ENCODE measurements around the gene FAM222A.

The FAM222A gene

DNA sequence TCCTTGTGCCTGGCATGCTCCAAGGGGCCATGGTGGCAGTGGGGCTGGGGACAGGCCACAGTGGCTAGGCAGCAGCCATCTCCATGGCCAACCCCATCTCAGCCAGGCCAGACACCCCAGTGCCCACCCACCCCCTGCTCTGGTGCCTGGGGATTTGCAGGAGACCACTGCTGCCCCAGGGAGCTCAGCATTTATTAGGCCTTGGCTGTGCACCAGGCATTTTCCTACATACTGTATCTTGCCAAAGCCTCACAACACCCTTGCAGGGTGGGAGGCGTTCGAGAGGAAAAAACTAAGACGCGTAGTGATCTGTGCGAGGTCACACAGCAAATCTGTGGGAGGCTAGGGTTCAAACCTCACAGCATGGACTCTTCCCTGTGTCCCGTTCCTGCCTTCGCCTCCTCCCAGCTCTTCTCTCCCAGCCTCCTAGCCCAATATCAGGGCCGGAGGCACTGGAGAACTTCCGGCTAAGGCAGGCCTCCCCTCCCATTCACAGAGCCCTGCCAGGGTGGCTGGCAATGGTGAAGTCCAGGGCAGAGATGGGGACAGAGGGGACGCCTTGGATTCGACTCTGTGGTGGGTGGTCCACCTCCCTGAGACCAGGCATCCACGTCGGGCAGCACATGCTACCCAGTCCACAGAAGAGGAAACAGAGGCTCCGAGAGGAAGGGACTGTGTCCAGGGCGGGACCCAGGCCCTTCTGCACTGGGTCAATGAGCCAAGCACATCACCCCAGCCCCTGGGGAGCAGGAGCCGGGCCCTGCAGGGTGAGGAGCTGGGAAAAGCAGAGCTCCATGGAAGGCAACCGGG lies 57.4 kb downstream of the FAM222A start:
- no peak for DNase-seq

DNA sequence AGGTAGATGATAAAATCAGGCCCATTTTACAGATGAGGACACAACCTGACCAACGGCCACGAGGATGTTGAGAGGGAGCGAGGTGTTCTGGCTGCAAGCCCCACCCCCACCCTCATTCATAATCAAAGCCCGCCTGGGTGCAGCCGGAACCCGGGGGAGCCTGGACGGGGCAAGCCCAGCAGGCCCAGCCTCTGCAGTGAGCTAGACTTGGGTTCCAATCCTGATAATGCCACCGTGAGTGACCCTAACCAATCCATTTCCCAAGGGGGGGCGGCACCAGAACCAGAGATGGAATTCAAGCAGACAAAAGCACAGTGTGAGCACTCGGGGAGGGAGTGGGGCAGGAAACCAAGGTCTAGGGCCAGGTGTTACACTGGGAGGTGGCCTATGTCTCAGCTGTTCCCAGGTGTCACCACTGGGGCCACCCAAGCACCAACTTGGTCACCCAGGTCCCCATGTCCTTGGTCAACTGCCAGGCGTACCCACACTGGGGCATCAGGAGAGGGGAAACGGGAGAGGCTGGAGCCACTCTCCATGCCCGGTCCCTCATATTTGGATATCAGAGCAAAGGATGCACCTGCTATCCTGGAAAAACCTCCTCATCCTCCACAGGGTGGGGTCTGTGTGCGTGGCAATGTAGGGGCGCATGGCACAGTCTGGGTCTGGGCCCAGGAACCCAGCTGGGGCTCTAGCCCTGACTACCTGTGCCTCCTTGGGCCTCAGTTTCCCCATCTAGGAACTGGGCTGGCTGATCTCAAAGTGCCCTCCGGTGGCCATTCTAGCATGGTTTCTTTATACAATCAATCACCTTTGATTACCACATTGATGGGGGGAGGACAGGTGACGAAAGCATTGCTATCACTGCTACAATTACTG lies 58.4 kb downstream of the FAM222A start:
- DNase-seq: no peak

DNA sequence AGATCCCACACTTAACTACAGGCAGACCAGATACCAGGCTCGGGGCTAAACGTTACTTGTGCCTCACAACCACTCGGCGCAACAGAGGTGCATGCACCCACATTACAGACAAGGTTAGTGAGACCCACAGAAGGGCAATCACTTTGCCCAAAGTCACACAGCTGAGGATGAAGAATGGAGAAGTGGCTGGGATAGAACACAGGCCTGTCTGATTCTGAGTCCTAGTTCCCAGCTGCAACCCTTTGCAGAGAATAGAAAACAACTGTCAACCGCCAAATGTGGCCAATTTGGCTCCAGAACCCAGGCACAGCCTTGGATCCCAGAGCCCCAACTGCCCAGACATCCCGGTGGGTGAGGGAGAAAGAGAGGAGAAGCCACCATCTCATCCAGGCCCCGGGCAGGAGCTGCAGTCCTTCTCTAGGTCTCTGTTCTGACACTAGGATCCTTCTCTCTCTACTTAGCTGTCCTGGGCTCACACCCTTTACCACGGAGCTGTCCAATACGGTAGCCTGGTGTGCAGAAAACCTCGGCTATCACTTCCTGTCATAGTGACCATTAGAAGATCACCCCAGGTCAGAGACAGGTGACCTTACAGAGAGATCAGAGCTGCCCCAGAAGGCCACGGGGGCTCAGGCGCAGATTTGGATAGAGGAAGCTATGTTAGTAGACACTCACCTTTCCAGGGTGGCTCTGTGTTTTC lies 59.1 kb downstream of the FAM222A start:
- peak in 12 of 51 donors; percentile 13 to 56 (median 26) for DNase-seq

DNA sequence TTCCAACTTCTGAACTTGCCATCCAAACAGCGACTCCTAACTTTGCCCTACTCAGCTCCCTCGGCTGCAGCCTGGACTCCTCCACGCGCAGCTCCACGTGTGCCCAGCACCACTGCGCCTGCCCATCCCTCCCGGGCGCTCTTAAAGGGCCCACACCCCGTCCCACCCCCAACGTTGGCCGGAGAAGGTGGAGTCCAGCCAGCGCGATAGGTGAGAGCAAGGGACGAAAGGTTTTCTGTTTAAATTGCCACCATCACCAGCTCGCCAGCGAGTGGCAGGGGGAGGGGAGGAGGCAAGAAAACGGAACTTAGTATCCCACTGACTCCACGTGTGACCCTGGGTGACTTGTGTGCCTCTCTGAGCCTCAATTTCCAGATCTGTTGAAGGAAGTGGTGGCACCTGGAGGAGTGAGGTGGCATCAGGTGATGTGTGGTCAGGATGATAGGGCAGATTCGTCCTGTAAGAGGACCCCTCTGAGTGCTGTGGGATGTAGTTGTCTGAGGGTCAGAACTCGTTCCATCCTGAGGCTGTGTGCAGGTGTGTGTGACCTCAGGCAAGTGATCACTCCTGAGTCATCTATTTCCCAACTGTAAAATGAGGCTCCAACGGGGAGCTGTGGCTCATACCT lies 59.9 kb downstream of the FAM222A start:
- DNase-seq: peak in 32 of 51 donors; percentile 10 to 67 (median 38)

DNA sequence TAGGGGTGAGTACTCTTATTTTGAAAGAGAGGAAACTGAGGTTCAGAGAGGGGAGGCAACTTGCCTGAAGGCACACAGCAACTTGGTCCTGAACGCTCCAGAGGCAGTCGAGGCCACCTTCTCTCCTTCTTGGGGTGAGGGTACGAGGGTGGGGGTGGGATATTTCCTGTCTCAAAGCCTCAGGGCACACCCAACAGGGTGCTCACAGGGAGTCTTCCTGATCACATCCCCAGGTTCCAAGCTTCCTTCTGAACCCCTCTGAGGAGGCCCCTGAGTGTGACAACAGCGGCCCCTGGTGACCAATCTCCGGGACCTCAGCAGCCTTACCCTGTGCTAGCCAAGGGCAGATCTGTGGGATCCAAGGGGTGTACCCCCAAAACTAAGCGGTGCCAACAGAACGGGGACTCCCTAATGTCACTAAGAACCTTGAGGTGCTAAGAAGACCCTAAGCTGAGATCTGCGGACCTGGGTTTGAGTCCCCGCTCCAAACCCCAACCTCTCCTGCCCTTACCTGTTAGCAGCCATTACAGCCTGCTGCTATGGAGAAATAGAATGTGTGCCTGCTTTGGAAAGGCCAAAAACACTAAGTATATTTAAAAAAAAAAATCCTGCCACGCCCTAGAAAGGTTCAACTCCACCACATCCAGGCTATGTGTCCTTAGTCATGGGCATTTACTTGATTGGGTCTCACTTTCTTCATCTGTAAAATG lies 61.7 kb downstream of the FAM222A start:
- DNase-seq: peak in 50 of 51 donors; percentile 10 to 83 (median 53)

DNA sequence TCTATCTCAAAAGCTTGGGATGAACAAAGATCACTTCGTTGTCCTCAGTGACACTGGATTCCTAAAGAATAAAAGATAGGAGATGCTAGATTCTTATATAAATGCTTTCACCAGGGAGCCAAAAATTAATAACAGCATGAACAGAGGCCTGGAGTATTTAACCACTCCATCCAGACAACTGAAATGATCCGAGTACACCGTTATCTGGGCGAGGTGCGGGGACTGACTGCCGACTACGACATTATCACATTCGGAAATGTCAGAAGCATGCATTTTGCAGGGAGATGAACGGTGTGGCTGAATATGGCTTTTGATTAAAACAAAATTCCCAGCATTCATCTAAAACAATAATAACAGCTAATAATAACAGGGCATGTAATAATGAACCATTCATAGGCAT lies 63.0 kb downstream of the FAM222A start:
- DNase-seq: no peak

DNA sequence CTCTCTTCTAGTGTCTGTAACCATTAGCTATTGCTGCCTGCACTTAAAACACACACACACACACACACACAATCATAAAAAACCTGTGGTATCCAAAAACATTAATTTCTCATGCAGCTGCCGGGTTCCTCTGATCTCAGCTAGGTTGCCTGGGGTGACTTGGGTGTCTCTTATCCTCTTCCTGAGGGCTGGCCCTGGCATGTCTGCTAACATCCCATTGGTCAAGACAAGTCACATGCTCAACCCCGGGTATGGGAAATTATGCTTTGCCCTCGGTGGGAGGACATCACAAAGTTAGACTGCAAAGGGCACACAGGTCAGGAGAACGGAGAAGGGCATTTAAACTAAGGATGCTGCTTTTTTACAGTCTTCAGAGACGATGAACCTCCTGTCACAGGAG lies 63.9 kb downstream of the FAM222A start:
- DNase-seq: no peak

DNA sequence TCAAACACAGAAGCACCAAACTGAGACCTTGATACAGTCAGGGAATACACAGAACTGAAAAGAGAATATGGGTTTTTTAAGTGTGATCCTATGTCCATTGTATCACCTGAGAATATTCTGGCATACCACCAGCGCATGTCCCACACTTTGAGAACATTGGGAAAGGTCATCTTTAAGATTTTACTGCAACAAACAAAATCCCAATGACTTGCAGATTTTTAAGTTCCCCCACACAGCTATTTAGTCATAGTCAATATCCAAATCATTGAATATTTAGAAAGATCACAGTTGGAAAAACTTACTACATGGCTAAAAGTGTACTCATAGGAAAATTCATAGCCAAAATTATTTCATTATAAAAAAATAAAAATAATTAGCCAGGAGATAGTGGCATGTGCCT lies 65.1 kb downstream of the FAM222A start:
- no peak for DNase-seq

DNA sequence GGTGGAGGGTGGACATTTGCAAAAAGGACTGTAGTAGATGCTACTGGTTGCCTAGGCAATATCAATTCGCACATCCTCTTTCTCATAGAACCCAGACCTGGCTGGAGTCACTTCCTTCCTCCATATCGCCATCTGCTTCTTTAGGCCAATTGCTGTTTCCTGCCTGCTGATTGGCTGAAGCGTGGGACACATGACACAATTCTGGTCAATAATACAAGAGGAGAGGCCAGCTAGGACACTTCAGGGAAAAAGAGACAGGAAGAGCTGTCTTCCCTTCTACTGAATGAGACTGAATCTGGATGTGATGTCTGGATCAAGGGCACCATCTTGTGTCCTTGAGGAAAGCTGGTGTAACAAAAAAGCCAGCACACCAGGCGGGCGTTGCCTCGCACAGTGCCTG lies 65.8 kb downstream of the FAM222A start:
- DNase-seq: no peak

DNA sequence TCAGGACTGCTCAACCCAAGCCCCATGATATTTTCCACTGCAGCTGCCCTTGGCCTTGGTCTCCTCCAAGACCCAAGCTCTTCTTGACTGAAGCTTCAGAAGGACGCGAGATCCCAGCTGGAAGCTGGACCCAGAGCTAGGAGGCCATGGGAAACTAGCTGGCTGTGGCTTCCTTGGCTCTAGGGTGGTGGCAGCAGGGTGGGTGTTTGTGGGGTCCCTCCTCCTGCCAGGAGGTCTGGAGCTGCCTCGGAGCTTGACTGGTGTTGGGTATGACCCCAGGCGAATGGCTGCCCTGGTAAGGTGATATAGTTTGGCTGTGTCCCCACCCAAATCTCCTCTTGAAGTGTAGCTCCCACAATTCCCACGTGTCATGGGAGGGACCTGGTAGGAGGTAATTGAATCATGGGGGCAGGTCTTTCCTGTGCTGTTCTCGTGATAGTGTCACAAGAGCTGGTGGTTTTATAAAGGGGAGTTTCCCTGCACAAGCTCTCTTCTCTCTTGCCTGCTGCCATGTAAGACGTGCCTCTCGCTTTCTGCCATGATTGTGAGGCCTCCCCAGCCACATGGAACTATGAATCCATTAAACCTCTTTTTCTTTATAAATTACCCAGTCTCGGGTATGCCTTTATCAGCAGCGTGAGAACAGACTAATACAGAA lies 68.2 kb downstream of the FAM222A start:
- no peak for DNase-seq

DNA sequence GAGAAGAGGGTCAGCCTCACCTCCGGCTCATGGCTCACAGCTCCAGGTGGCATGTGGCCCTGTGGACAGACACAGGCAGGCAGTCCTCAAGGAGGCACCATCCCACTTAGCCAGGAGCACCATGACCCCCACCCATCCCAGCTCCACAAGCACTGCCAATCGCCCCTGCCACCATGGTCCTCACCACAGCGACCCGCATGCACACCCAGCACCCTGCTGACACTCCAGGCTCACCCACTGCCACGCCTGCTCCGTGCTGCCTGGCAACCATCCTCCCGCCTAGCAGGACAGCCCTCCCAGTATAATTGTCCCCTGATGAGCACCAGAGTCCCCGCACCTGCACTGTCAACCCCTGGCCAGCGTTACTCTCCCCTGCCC lies 68.7 kb downstream of the FAM222A start:
- DNase-seq: no peak

DNA sequence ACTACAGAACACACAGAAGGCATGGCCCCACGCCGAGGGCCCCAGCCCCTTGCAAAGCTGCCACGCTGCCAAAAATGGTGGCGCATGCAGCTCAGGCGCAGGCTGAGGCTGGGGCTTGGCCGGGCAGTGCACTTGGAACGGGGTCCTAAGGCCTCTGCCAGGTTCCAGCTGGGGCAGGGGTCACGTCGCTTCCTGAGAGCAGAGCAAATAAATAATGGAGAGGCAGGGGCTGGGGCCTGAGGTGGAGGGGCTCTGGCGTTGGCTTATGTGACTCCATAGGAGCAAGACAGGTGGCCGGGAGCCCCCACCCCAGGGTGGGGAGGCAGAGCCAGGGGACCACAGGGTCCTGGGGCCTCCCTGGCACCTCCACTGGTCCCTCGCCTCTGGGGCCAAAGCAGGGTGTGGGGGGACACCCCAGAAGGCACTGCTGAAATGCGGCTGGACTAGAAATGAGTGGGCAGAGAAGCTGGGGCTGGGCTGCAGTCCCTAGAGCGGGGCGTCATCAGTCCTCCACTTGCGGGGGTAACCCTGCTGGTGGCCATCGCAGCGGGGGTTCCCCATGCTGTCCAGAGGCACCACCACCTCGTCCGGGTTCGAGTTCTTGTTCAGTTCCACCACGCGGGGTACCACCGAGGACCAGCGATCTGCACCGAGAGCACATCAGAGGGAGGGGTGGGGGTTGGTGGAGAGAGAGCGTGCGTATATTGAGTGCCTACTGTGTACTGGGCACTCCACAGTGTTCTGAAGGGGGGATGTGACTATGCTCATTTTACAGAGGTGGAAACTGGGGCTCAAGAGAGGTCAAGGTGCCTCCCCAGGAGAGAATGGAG lies 69.7 kb downstream of the FAM222A start:
- no peak for DNase-seq

DNA sequence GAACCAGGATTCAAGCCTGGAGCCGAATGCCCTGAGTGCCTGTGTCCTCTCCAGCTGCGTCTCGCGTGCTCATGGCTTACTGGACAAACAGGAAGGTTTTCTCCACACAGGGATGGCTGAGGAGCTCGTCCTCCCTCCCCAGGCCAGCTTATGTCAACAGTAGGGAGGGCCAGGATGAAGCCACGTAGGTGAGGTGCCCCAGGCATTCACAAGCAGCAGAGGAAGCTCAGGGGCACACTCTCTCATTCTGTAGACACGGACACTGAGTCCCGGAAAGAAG lies 70.3 kb downstream of the FAM222A start:
- no peak for DNase-seq

DNA sequence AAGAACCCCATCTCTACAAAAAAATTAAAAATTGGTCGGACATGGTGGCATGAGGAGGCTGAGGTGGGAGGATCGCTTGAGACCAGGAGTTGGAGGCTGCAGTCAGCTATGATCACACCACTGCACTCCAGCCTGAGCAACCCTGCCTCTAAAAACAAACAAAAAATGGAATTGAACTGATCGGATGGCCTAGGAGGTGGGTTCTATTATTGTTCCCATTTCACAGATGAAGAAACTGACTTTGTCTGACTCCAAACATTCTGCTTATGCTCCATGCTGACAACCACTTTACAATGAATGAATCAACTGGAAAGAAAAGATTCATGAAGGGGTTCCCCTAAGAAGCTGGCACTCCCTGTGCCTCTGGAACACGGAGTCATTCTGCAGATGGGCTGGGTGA lies 72.2 kb downstream of the FAM222A start:
- no peak for DNase-seq

DNA sequence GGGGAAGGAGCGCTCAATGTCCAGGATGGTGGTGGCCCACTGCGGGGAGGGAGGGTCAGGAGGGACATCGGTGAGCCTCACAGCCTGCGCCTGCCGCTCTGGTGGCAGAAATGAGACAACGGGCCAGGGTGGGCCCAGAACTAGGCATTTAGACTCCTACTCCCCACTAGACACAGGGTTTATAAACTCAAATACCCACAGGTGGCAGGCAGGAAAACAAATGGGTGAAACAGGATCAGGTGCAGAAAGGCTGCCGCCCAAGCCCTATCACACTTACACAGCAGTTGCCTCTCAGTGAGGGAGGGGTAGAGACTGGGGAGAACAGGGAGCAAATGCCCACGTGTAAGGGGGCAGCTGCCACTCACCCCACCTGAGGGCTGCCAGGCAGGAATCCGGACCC lies 73.2 kb downstream of the FAM222A start:
- no peak for DNase-seq

DNA sequence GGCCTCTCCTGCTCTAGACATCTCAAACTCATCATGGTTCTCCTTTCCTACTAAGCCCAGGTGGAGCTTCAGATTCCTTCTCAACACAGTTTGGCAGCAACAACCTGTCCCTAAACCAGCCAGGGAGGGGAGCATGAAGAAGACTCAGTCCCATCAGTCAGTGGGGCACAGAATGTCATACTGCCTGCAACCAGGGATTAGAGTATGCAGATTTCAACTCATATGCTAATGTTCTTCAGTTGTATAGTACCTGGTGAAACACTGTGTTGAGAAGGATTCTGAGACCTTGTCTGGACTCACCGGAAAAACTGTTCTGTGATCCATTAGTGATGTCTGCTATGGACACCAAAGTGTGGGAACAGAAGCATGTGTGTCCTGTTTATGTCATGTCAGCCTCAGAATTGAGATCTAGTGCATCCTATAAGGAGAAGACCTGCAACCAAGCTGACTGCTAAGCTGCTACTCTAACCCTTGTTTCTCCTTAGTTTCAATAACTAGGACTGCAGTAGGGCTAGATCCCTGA lies 76.0 kb downstream of the FAM222A start:
- no peak for DNase-seq

DNA sequence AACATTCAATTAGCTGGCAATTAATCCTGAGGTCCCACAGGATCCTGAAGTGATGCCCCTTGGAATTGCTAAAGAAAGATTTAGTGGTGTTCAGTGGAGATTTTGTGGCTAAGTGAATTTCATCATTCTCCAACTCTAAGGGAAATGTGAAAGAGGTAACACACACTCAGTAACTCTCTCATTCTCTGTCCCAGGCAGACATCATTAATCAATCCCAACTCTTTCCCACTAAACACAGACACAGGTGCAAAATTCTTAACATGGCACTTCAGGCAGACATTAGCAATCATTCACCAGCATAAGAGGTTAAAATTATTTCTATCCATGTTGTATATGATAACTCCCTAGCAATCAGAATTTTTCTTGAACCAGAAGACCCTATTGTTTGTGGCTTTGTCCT lies 79.4 kb downstream of the FAM222A start:
- no peak for DNase-seq

DNA sequence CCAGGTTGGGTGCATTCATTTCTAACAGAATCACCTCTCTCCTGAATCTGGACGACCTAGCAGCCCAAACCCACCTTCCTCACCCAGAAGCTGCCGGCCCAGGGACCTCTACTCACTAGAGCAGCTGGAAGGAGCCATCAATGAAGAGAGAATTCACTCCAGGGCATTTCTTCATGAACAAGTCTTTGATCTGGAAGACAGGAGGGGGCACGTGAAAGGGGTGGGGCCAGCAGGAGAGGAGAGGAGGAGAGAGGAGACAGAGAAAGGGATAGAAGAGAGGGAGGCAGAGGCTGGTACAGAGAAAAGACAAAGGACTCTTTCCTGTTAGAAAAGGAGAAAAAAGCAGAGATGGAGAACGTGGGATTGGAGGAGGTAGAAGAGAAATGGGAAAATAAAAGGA lies 79.8 kb downstream of the FAM222A start:
- no peak for DNase-seq

DNA sequence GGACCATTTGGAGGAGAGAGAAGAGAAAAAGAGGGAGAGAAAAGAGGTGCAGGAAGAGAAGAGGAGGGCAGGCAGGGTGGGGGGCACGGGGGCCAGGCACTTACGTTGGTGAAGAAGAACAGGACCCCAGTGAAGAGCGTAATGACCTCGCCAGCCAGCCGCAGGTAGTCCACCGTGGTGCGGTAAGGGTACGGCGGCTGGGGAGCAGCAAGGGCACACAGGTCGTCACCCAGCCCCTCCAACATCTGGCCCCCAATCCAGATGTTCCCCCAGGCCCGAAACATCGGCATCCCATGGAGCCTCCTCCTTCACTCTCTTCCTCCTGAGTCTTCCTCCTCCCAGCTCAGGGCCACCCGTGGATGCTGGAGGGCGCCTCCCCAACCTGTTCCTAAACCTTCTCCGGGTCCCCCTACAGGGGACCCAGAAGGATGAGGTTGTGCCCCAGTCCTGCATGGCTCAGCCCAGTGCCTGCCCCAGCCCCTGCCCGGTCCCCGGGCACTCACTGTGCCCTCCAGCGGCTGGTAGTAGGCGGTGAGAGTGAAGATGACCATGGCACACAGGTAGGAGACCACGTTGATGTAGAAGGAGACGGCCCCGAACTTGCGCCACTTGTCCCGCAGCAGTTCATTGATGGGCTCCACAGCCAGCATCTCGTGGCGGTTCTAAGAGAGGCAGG lies 80.3 kb downstream of the FAM222A start:
- DNase-seq: no peak

Measured in hypothalamus (tissue), 51 donors.